OCI-LY7 (cell line): ENCODE results near the gene VPS72. TPM values are rescaled to one million over a fixed set of nuclear protein-coding genes. Genes with fewer than 3 reads are reported as not detected.
"Not testable (repeated sequence)": the region's sequence is repeated elsewhere in the genome, so short reads cannot be mapped to it uniquely, and the experiment has no call there.

Experiments used
- BruUV-seq: library from RNA; stranded (reverse); fragments of 400-500 nt; replicated peaks from 2 replicates; lab custom pipeline; 2021; lab: Mats Ljungman, UMichigan
- CTCF ChIA-PET: fragments of 300-600 bp; sonication (Branson Sonifier 250); formaldehyde crosslinking; loops from one replicate; lab custom pipeline; 2022; ENCODE audit warnings: antibody characterized with exemption; ENCODE audit not compliant: unreplicated experiment; lab: Charles Lee
- POLR2A ChIA-PET: fragments of 300-600 bp; sonication (Branson Sonifier 250); formaldehyde crosslinking; loops from one replicate; lab custom pipeline; 2022; ENCODE audit warnings: antibody characterized with exemption; lab: Charles Lee
- DNase-seq: peaks from one replicate; pipeline ENCODE4 v3.0.0-alpha.2; 2015; ENCODE audit warnings: low spot score
- H2AFZ ChIP-seq: fragments of 200-600 bp; sonication (generic), shearing (Covaris generic); 2 replicates; pipeline ENCODE4 v1.6.1; 2014; ENCODE audit warnings: mild to moderate bottlenecking, antibody characterized with exemption, low read length, moderate library complexity
- H3K27ac ChIP-seq: fragments of 200-600 bp; sonication (generic); 2 replicates; pipeline ENCODE4 v1.5.1; 2014; ENCODE audit warnings: mixed run types, low read depth, mild to moderate bottlenecking, moderate library complexity, low read length, inconsistent platforms; ENCODE audit not compliant: poor library complexity, severe bottlenecking
- H3K36me3 ChIP-seq: fragments of 200-600 bp; sonication (generic); 2 replicates; pipeline ENCODE4 v1.6.1; 2014; ENCODE audit warnings: mild to moderate bottlenecking, antibody characterized with exemption, low read length, moderate library complexity, mixed read lengths; ENCODE audit not compliant: insufficient read depth
- H3K4me1 ChIP-seq: fragments of 200-600 bp; sonication (generic); 2 replicates; pipeline ENCODE4 v1.5.1; 2014; ENCODE audit warnings: mild to moderate bottlenecking, low read length; ENCODE audit not compliant: insufficient read depth, poor library complexity, severe bottlenecking
- H3K4me2 ChIP-seq: fragments of 200-600 bp; sonication (generic); 2 replicates; pipeline ENCODE4 v1.6.1; 2014; ENCODE audit warnings: mild to moderate bottlenecking, low read length
- H3K4me3 ChIP-seq: fragments of 200-600 bp; sonication (generic); 2 replicates; pipeline ENCODE4 v1.5.1; 2014; ENCODE audit warnings: mild to moderate bottlenecking, low read depth, low read length; ENCODE audit not compliant: poor library complexity, severe bottlenecking
- H3K79me2 ChIP-seq: fragments of 200-600 bp; sonication (generic); 2 replicates; pipeline ENCODE4 v1.6.1; 2016; ENCODE audit warnings: low read depth, mild to moderate bottlenecking, low read length, moderate library complexity, mixed read lengths; ENCODE audit not compliant: insufficient read depth
- H3K9me2 ChIP-seq: fragments of 200-600 bp; sonication (generic); 2 replicates; pipeline ENCODE4 v1.6.1; 2016; ENCODE audit warnings: mild to moderate bottlenecking, low read length, mixed read lengths; ENCODE audit not compliant: insufficient read depth
- H3K9me3 ChIP-seq: fragments of 200-600 bp; sonication (generic); 2 replicates; pipeline ENCODE4 v1.6.1; 2014; ENCODE audit warnings: mild to moderate bottlenecking, mixed run types, low read length, mixed read lengths
- H4K20me1 ChIP-seq: fragments of 200-600 bp; sonication (generic); 2 replicates; pipeline ENCODE4 v1.6.1; 2014; ENCODE audit warnings: mild to moderate bottlenecking, antibody characterized with exemption, low read length, moderate library complexity, mixed read lengths; ENCODE audit not compliant: insufficient read depth
- CTCF ChIP-seq: fragments of 200-600 bp; sonication (generic); conservative IDR thresholded peaks from 2 replicates; pipeline ENCODE4 v1.5.1; 2014; ENCODE audit warnings: mild to moderate bottlenecking, antibody characterized with exemption, low read length, moderate library complexity, mixed read lengths
- EZH2phosphoT487 ChIP-seq: fragments of 200-600 bp; sonication (generic); IDR thresholded peaks from 2 replicates; pipeline ENCODE4 v1.6.1; 2018; ENCODE audit warnings: low read depth, borderline replicate concordance, mild to moderate bottlenecking, mixed run types, antibody characterized with exemption, low read length, moderate library complexity, mixed read lengths
- intact Hi-C: fragments of 100-400 bp; cut with micrococcal nuclease; formaldehyde crosslinking; loops from one replicate; pipeline ENCODE4 v1.10.0; 2022; ENCODE audit not compliant: unreplicated experiment
- total RNA-seq, 2 experiments: library from RNA; depleted of rRNA in 1 of 2; stranded (reverse); fragments of >200 nt in 1 of 2; shearing (Covaris generic) in 1 of 2; gene quantifications; 2 replicates each; pipeline ENCODE4 v1.2.3, GENCODE V29; 2014 to 2022

VPS72 gene
- total RNA-seq, 2 experiments from 2014 or later: 51.1 to 54.3 TPM

- ChIA-PET POLR2A (no interaction called here), CTCF (no interaction called here)
- no TSS peak for BruUV-seq
- Histone ChIP-seq H2AFZ (no peak overlapping the region), H3K27ac (no peak overlapping the region), H3K79me2 (peaks cover 76% of the 10 kb centered on the region), H3K4me1 (no peaks in the 10 kb centered on the region), H3K9me2 (no peaks in the 10 kb centered on the region), H3K4me3 (no peak overlapping the region), H4K20me1 (peaks cover 4% of the 10 kb centered on the region; the same call in 1 of the 2 replicates), H3K4me2 (no peak overlapping the region), H3K9me3 (no peaks in the 10 kb centered on the region), H3K36me3 (peaks cover 78% of the 10 kb centered on the region)
- no peak for DNase-seq
- TF ChIP-seq EZH2phosphoT487 (no peak), CTCF (no peak)
- intact Hi-C loops: no loop called here
Observed at GRCh38 chr1:151210830-151211229, 20.8 kb upstream of the VPS72 start.

DNA sequence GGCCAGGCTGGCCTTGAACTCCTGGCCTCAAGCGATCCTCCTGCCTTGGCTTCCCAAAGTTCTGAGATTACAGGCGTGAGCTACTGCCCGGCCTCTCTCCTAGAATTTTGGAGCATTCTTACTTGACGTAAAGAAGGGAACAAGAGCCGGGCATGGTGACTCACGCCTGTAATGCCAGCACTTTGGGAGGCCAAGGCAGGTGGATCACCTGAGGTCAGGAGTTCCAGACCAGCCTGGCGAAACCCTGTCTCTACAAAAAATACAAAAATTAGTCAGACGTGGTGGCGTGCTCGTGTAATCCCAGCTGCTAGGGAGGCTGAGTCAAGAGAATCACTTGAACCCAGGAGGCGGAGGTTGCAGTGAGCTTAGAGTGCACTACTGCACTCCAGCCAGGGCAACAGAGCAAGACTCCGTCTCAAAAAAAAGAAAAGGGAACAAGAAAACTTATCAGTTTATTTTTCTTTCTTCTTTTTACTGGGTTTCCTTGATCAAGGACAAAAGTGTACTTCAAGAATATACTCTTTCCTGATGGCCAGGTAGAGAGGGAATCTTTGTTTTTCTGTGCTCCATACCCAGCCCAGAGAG is 15.5 kb upstream of the VPS72 start:
- POLR2A ChIA-PET, H4K20me1 ChIP-seq, BruUV-seq, H3K27ac ChIP-seq, H3K4me1 ChIP-seq, H3K9me2 ChIP-seq, H2AFZ ChIP-seq, H3K4me2 ChIP-seq, H3K9me3 ChIP-seq, H3K4me3 ChIP-seq, intact Hi-C loops, CTCF ChIA-PET, DNase-seq: not testable (repeated sequence)
- peaks cover 88% of the 10 kb centered on the region for H3K36me3 ChIP-seq
- peaks cover 86% of the 10 kb centered on the region for H3K79me2 ChIP-seq

DNA sequence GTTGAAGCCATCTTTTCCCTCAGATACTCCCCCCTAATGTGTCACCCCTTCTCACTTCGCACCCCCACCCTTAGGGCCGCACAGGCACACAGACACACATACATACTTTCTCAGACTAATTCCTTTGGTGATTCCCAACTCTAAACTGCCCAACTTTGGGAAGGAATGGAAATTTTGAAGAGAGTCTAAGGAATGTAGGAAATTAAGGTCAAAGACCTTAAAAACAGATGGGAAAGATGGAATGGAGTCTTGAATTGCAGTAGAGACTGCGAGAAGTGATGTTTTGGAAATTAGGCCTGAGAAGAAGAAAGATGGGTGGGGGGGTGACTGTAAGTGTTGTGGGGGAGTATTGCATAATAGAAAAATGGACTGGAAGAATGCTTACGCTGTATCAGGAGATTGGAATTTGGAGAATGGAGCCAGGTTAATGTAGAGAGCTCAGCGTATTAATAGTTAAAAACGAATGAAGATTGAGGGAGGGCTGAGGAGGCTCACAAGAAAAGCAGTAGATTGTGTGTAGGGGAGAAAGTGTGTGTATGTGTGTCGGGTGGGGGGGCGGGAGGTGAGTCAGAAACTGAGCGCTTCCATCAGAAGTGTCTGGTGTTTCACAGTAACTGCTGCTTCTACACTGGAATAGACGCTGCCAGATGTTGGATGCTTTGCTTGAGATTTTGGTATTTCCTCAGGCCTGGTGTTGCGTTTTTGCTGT is 10.0 kb upstream of the VPS72 start:
- ChIA-PET CTCF (no interaction called here), POLR2A (interaction anchor here (1.1 to 1.6 kb wide), 2 partner anchors 11 to 13 kb away, joined by 3 to 11 read pairs; partner anchors contain the start of gene VPS72)
- Histone ChIP-seq H3K27ac (no peak overlapping the region), H3K9me3 (no peaks in the 10 kb centered on the region), H3K79me2 (peaks cover 65% of the 10 kb centered on the region), H4K20me1 (peaks cover 12% of the 10 kb centered on the region), H3K4me2 (peak overlapping the region; percentile 100), H3K4me1 (peaks cover 35% of the 10 kb centered on the region), H3K9me2 (no peaks in the 10 kb centered on the region), H3K4me3 (peak overlapping the region; percentile 98), H3K36me3 (peaks cover 45% of the 10 kb centered on the region), H2AFZ (no peak overlapping the region)
- no TSS peak for BruUV-seq
- TF ChIP-seq EZH2phosphoT487: no peak
- intact Hi-C loops: loop anchor here (5.0 kb wide), 1 partner anchor 147 kb away; the partner anchor contains the start of gene RFX5
- DNase-seq: peak; percentile 18
